Keratinocyte (primary cell): ENCODE results near the gene ZFYVE26. TPM values are rescaled to one million over a fixed set of nuclear protein-coding genes. Genes with fewer than 3 reads are reported as not detected.

Experiments
- DNase-seq: peaks from one replicate; pipeline ENCODE4 v3.0.0-alpha.2; 2011; ENCODE audit warnings: low read depth, missing footprints, low spot score
- FAIRE-seq: peaks from 2 replicates; lab custom pipeline; 2011; peaks lifted over from hg19 to GRCh38; lab: Jason Lieb, UNC
- H2AFZ ChIP-seq: 2 replicates; pipeline ENCODE4 v1.6.0; 2012; ENCODE audit warnings: low read length, control low read depth, inconsistent platforms; ENCODE audit not compliant: control insufficient read depth
- H3K27ac ChIP-seq: 2 replicates; pipeline ENCODE4 v1.5.1; 2011; ENCODE audit warnings: low read length; ENCODE audit not compliant: control insufficient read depth, insufficient read depth
- H3K27me3 ChIP-seq: 3 replicates; pipeline ENCODE4 v1.6.0; 2011; ENCODE audit warnings: low read length; ENCODE audit not compliant: control insufficient read depth, insufficient read depth; ENCODE audit errors: extremely low read depth
- H3K36me3 ChIP-seq, 2 experiments: 2 replicates in 1 of 2; 3 replicates in 1 of 2; pipeline ENCODE4 v1.5.1; 2011; ENCODE audit warnings: low read length in 2 of 2, mild to moderate bottlenecking in 1 of 2; ENCODE audit not compliant: control insufficient read depth in 2 of 2, insufficient read depth in 2 of 2; ENCODE audit errors: extremely low read depth in 1 of 2
- H3K4me1 ChIP-seq: 3 replicates; pipeline ENCODE4 v1.5.1; 2011; ENCODE audit warnings: low read length; ENCODE audit not compliant: control insufficient read depth, insufficient read depth; ENCODE audit errors: extremely low read depth
- H3K4me2 ChIP-seq: 3 replicates; pipeline ENCODE4 v1.6.0; 2011; ENCODE audit warnings: low read depth, low read length; ENCODE audit not compliant: control insufficient read depth, insufficient read depth; ENCODE audit errors: extremely low read depth
- H3K4me3 ChIP-seq, 3 experiments: fragments of 200-600 bp in 1 of 3; sonication (generic) in 1 of 3; 2 replicates in 2 of 3; 3 replicates in 1 of 3; pipeline ENCODE4 v1.5.1; 2011 to 2016; ENCODE audit warnings: low read length in 3 of 3, mild to moderate bottlenecking in 3 of 3, control low read depth in 2 of 3, inconsistent platforms in 1 of 3, low read depth in 1 of 3, mixed read lengths in 1 of 3, mixed run types in 1 of 3, moderate library complexity in 1 of 3; ENCODE audit not compliant: control insufficient read depth in 2 of 3, insufficient read depth in 2 of 3; ENCODE audit errors: extremely low read depth in 1 of 3
- H3K79me2 ChIP-seq: 2 replicates; pipeline ENCODE4 v1.6.0; 2012; ENCODE audit warnings: low read length; ENCODE audit not compliant: control insufficient read depth, insufficient read depth
- H3K9ac ChIP-seq: 3 replicates; pipeline ENCODE4 v1.6.0; 2011; ENCODE audit warnings: low read length; ENCODE audit not compliant: control insufficient read depth, insufficient read depth; ENCODE audit errors: extremely low read depth
- H3K9me1 ChIP-seq: 3 replicates; pipeline ENCODE4 v1.6.0; 2011; ENCODE audit warnings: low read length; ENCODE audit not compliant: control insufficient read depth, insufficient read depth; ENCODE audit errors: extremely low read depth
- H3K9me3 ChIP-seq: 2 replicates; pipeline ENCODE4 v1.5.1; 2012; ENCODE audit warnings: low read depth, low read length; ENCODE audit not compliant: control insufficient read depth
- H4K20me1 ChIP-seq: 3 replicates; pipeline ENCODE4 v1.6.0; 2011; ENCODE audit warnings: low read length; ENCODE audit not compliant: control insufficient read depth, insufficient read depth; ENCODE audit errors: extremely low read depth
- EZH2 ChIP-seq: IDR thresholded peaks from one replicate; pipeline ENCODE4 v1.6.1; 2012; ENCODE audit warnings: inconsistent platforms, mild to moderate bottlenecking, low read length, moderate library complexity
- dilution Hi-C: fragments of 300-500 bp; cut with MboI; formaldehyde crosslinking; loops from one replicate; pipeline ENCODE4 v1.7.0; 2020; ENCODE audit warnings: low sequenced_read_pairs; ENCODE audit not compliant: extremely low pct_ligation_motif_present
- polyA minus RNA-seq, 3 experiments: library from RNA; depleted of rRNA, polyadenylated mRNA; stranded (reverse); fragments of >200 nt; gene quantifications; 1 replicate in 1 of 3; 2 replicates in 1 of 3; 3 replicates in 1 of 3; pipeline ENCODE4 v1.2.3, GENCODE V29; 2011
- polyA plus RNA-seq, 5 experiments: library from polyadenylated mRNA; depleted of rRNA in 3 of 5; stranded (reverse) in 3 of 5; stranded (forward) in 1 of 5; unstranded in 1 of 5; fragments of >200 nt; gene quantifications; 1 replicate in 1 of 5; 2 replicates in 3 of 5; 3 replicates in 1 of 5; pipeline versions ENCODE4 v1.2.1 to v1.2.3, GENCODE V29; 2011 to 2012; ENCODE audit warnings: missing spikeins in 2 of 5, low read depth in 1 of 5, low replicate concordance in 1 of 5
- TF ChIP-seq, protein P1 (sequence below), 3 experiments: IDR thresholded peaks in 1 of 3; conservative IDR thresholded peaks in 1 of 3; optimal IDR thresholded peaks in 1 of 3; 2 replicates in 2 of 3; 3 replicates in 1 of 3; pipeline versions ENCODE3 to v1.5.1; 2011; ENCODE audit warnings: low read length in 3 of 3, mild to moderate bottlenecking in 3 of 3, moderate library complexity in 2 of 3, control low read depth in 1 of 3, inconsistent platforms in 1 of 3; ENCODE audit not compliant: insufficient read depth in 2 of 3; ENCODE audit errors: extremely low read depth in 1 of 3

ZFYVE26 gene
- polyA plus RNA-seq (8.5 to 12.8 TPM (median 9.8 TPM) in 3 replicates), polyA minus RNA-seq (28.1 to 43.6 TPM (median 36.8 TPM) in 3 replicates)
- 3.5 TPM for polyA plus RNA-seq (2011; ENCODE audit: low read depth)
- polyA plus RNA-seq (2011; cell fraction: cytosol; rRNA removed), result 5.8 and 7.6 TPM in 2 replicates
- 33.2 and 36.2 TPM in 2 replicates for polyA plus RNA-seq (2011; cell fraction: nucleus; rRNA removed)
- polyA plus RNA-seq (2012; ENCODE audit: low replicate concordance), result 5.9 and 8.3 TPM in 2 replicates
- polyA minus RNA-seq (2011; cell fraction: cytosol; rRNA and poly(A)+ RNA removed), result 11.3 TPM
- 39.6 and 64.6 TPM in 2 replicates for polyA minus RNA-seq (2011; cell fraction: nucleus; rRNA and poly(A)+ RNA removed)

DNA sequence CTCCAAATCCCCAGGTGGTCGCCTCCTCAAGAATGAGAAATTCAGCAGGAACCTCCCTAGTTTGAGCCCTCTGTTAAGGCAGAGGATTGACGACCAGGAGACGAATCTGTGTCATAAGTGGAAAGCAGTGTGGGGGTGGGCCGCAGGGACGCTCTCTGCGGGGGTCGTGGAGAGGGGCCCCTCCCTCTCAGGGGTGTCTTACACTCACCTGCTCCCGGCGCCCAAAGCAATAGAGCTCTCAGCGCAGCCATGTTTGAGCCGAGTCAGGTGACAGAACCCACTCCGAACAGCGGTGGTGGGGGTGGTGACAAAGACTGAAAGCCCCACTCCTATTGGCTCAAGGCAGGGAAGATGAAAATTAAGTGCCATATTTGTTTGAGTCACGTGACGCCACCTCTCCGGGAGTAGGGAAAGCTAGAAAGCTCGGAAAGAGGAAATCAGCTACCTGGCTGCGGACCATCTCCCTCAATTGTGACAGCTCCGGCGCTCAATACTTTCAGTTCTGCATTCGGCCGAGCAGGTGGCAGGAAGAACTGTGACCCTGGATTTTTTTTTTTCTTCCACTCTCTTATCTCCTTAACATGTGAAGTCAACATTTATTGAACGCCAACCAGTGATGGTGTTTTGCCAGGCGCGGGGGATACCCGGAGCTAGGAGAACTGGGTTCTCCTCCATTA lies at the start of gene ZFYVE26:
Gene ZFYVE26, minus strand, starts transcription at position 265 of the 677 bp plus-strand sequence. CDS start 627 bp downstream, outside the sequence.
- dilution Hi-C loops, result no loop called here
- Histone ChIP-seq H3K27me3 (no peaks in the 10 kb centered on the region), H3K79me2 (peaks cover 12% of the 10 kb centered on the region), H3K4me1 (peaks cover 21% of the 10 kb centered on the region), H4K20me1 (no peaks in the 10 kb centered on the region), H3K9me3 (no peaks in the 10 kb centered on the region), H3K4me2 (peak within 1 kb of the TSS; percentile 89), H3K9ac (peak within 1 kb of the TSS; percentile 88), H3K9me1 (no peaks in the 10 kb centered on the region), H2AFZ (peak within 1 kb of the TSS; percentile 95), H3K27ac (peak within 1 kb of the TSS; percentile 81), H3K4me3 (peak within 1 kb of the TSS; percentile 59 to 92 (median 88)), H3K36me3 (no peaks in the 10 kb centered on the region)
- DNase-seq (peak; percentile 62), FAIRE-seq (peak; percentile 78)
- TF ChIP-seq, protein P1, sequence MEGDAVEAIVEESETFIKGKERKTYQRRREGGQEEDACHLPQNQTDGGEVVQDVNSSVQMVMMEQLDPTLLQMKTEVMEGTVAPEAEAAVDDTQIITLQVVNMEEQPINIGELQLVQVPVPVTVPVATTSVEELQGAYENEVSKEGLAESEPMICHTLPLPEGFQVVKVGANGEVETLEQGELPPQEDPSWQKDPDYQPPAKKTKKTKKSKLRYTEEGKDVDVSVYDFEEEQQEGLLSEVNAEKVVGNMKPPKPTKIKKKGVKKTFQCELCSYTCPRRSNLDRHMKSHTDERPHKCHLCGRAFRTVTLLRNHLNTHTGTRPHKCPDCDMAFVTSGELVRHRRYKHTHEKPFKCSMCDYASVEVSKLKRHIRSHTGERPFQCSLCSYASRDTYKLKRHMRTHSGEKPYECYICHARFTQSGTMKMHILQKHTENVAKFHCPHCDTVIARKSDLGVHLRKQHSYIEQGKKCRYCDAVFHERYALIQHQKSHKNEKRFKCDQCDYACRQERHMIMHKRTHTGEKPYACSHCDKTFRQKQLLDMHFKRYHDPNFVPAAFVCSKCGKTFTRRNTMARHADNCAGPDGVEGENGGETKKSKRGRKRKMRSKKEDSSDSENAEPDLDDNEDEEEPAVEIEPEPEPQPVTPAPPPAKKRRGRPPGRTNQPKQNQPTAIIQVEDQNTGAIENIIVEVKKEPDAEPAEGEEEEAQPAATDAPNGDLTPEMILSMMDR (optimal IDR thresholded peaks at IDR 0.05 in 1 of 3, IDR thresholded peaks at IDR 0.05 in 1 of 3, conservative IDR thresholded peaks at IDR 0.05 in 1 of 3; ENCODE audit: extremely low read depth in 1 of 3, insufficient read depth in 2 of 3, low read length in 3 of 3), result no peak
- TF ChIP-seq EZH2, result no peak

DNA sequence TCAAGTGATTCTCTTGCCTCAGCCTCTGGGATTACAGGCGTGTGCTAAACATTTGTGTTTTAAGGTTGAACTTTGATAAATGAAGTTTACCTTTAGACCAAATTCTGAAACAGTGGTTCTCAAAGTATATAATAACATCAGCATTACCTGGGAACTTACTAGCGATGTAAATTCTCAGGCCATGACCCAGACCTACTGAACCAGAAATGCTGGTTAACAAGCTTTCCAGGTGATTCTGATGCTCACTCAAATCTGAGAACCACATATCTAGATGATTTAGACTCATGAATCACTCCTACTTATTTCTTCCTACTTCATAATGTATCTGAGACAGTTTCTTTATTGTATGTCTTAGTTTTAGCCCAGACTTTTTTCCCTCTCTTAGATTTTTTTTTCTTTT lies 46.8 kb upstream of the ZFYVE26 start:
- FAIRE-seq (no peak), DNase-seq (no peak)
- Histone ChIP-seq H3K27ac (no peak overlapping the region), H3K4me3 (no peak overlapping the region), H3K4me2 (no peak overlapping the region), H3K36me3 (no peaks in the 10 kb centered on the region), H3K79me2 (no peaks in the 10 kb centered on the region), H3K9ac (no peak overlapping the region), H3K27me3 (no peaks in the 10 kb centered on the region), H4K20me1 (no peaks in the 10 kb centered on the region), H2AFZ (no peak overlapping the region), H3K9me3 (no peaks in the 10 kb centered on the region), H3K9me1 (no peaks in the 10 kb centered on the region), H3K4me1 (peaks cover 2% of the 10 kb centered on the region)
- dilution Hi-C loops, result no loop called here
- TF ChIP-seq, protein P1 (optimal IDR thresholded peaks at IDR 0.05 in 1 of 3, IDR thresholded peaks at IDR 0.05 in 1 of 3, conservative IDR thresholded peaks at IDR 0.05 in 1 of 3; ENCODE audit: extremely low read depth in 1 of 3, insufficient read depth in 2 of 3, low read length in 3 of 3), result no peak
- no peak for TF ChIP-seq EZH2
